Gastroesophageal sphincter (tissue), 4 donors: ENCODE data around the gene SPO11. TPM values are rescaled to one million over a fixed set of nuclear protein-coding genes. Genes with fewer than 3 reads are reported as not detected.

Experiments
- ATAC-seq: fragments of 150-250 bp; one replicate; pipeline ENCODE4 v1.9.1; 2016; ENCODE audit warnings: mild to moderate bottlenecking, moderate library complexity
- H3K27ac ChIP-seq, 4 donors: fragments of 200-600 bp; sonication (generic) in 3 of 4; 1 replicate in 3 of 4; 2 replicates in 1 of 4; pipeline ENCODE4 v1.5.1; 2016 to 2019
- H3K27me3 ChIP-seq: fragments of 200-600 bp; sonication (generic); one replicate; pipeline ENCODE4 v1.5.1; 2019
- H3K36me3 ChIP-seq, 2 donors: fragments of 200-600 bp; sonication (generic); one replicate each; pipeline ENCODE4 v1.5.1; 2019; ENCODE audit warnings: control low read depth in 1 of 2
- H3K4me1 ChIP-seq, 3 donors: fragments of 200-600 bp; sonication (generic); 1 replicate in 2 of 3; 2 replicates in 1 of 3; pipeline ENCODE4 v1.5.1; 2016 to 2019; ENCODE audit warnings: control low read depth in 2 of 3
- H3K4me3 ChIP-seq, 2 donors: fragments of 200-600 bp; sonication (generic); one replicate each; pipeline ENCODE4 v1.5.1; 2019; ENCODE audit warnings: mild to moderate bottlenecking in 1 of 2, moderate library complexity in 1 of 2
- H3K9me3 ChIP-seq, 3 donors: fragments of 200-600 bp; sonication (generic); one replicate each; pipeline ENCODE4 v1.5.1; 2017 to 2019; ENCODE audit warnings: control low read depth in 2 of 3
- EP300 ChIP-seq: sonication (generic); formaldehyde crosslinking; IDR thresholded peaks from one replicate; pipeline ENCODE4 v1.6.1; 2017; ENCODE audit warnings: antibody characterized with exemption, mild to moderate bottlenecking
- POLR2A ChIP-seq, 2 donors: fragments of 450-650 bp; IDR thresholded peaks; one replicate each; pipeline ENCODE4 v1.6.1; 2017; ENCODE audit warnings: antibody characterized with exemption in 2 of 2, mild to moderate bottlenecking in 2 of 2, moderate library complexity in 1 of 2
- POLR2AphosphoS5 ChIP-seq: sonication (generic); formaldehyde crosslinking; IDR thresholded peaks from one replicate; pipeline ENCODE4 v1.6.1; 2017; ENCODE audit warnings: antibody characterized with exemption
- WGBS, 2 donors: methylation state at CpG; one replicate each; pipeline ENCODE4 v1.1.5; 2018; ENCODE audit warnings: low coverage in 1 of 2; 5-methylcytosine and 5-hydroxymethylcytosine counted together
- total RNA-seq, 4 donors: library from RNA; depleted of rRNA; stranded (reverse); fragments of >200 nt; gene quantifications; one replicate each; pipeline ENCODE4 v1.1.0, GENCODE V29; 2016
- TF ChIP-seq, protein P1 (sequence below), 4 experiments: fragments of 200-600 bp in 2 of 4; fragments of 450-650 bp in 2 of 4; sonication (generic) in 1 of 4; IDR thresholded peaks; one replicate each; pipeline ENCODE4 v1.5.1; 2017 to 2019; ENCODE audit warnings: antibody characterized with exemption in 4 of 4, mild to moderate bottlenecking in 2 of 4, moderate library complexity in 2 of 4

The SPO11 gene
- total RNA-seq, 4 donors from 2014 or later: not detected

- 75 to 100% methylated on average over 1 to 2 of the region's 2 CpGs for WGBS, 2 donors
- H3K27me3 ChIP-seq: peaks cover 19% of the 10 kb centered on the region
- no peak overlapping the region for H3K4me3 ChIP-seq
- H3K27ac ChIP-seq: no peak overlapping the region
- H3K36me3 ChIP-seq: no peaks in the 10 kb centered on the region
- H3K9me3 ChIP-seq: no peaks in the 10 kb centered on the region
- no peaks in the 10 kb centered on the region for H3K4me1 ChIP-seq
- TF ChIP-seq, protein P1, sequence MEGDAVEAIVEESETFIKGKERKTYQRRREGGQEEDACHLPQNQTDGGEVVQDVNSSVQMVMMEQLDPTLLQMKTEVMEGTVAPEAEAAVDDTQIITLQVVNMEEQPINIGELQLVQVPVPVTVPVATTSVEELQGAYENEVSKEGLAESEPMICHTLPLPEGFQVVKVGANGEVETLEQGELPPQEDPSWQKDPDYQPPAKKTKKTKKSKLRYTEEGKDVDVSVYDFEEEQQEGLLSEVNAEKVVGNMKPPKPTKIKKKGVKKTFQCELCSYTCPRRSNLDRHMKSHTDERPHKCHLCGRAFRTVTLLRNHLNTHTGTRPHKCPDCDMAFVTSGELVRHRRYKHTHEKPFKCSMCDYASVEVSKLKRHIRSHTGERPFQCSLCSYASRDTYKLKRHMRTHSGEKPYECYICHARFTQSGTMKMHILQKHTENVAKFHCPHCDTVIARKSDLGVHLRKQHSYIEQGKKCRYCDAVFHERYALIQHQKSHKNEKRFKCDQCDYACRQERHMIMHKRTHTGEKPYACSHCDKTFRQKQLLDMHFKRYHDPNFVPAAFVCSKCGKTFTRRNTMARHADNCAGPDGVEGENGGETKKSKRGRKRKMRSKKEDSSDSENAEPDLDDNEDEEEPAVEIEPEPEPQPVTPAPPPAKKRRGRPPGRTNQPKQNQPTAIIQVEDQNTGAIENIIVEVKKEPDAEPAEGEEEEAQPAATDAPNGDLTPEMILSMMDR (IDR thresholded peaks at IDR 0.05): no peak
- no peak for TF ChIP-seq POLR2A (IDR thresholded peaks at IDR 0.05)
- no peak for TF ChIP-seq EP300
- TF ChIP-seq POLR2AphosphoS5: no peak
- ATAC-seq: no peak
These were observed 7.1 kb upstream of the SPO11 start for GRCh38 chr20:57322476-57322875.

GRCh38 chr20:57323034-57323433 is 6.6 kb upstream of the SPO11 start:
- peak overlapping the region in 1 of 4 donors; percentile 6 for H3K27ac ChIP-seq
- H3K9me3 ChIP-seq: no peaks in the 10 kb centered on the region
- no peak overlapping the region for H3K4me3 ChIP-seq
- TF ChIP-seq, protein P1 (IDR thresholded peaks at IDR 0.05): no peak
- TF ChIP-seq EP300 (no peak), POLR2AphosphoS5 (no peak), POLR2A (IDR thresholded peaks at IDR 0.05) (no peak)
- no peaks in the 10 kb centered on the region for H3K36me3 ChIP-seq
- H3K4me1 ChIP-seq: no peaks in the 10 kb centered on the region
- 23% methylated on average over 5 of the region's 6 CpGs; no CpG with 5 or more reads in 1 of the 2 donors for WGBS, 2 donors
- ATAC-seq: no peak
- H3K27me3 ChIP-seq: peaks cover 19% of the 10 kb centered on the region

GRCh38 chr20:57325632-57326356 is 3.8 kb upstream of the SPO11 start:
- 86 to 97% methylated on average over 5 to 11 of the region's 12 CpGs for WGBS, 2 donors
- Histone ChIP-seq H3K9me3 (no peaks in the 10 kb centered on the region), H3K27ac (no peak overlapping the region), H3K36me3 (no peaks in the 10 kb centered on the region), H3K4me3 (no peak overlapping the region), H3K4me1 (no peaks in the 10 kb centered on the region), H3K27me3 (peaks cover 22% of the 10 kb centered on the region)
- TF ChIP-seq POLR2A (IDR thresholded peaks at IDR 0.05) (no peak), POLR2AphosphoS5 (no peak), EP300 (no peak)
- TF ChIP-seq, protein P1 (IDR thresholded peaks at IDR 0.05): no peak
- ATAC-seq: no peak

DNA sequence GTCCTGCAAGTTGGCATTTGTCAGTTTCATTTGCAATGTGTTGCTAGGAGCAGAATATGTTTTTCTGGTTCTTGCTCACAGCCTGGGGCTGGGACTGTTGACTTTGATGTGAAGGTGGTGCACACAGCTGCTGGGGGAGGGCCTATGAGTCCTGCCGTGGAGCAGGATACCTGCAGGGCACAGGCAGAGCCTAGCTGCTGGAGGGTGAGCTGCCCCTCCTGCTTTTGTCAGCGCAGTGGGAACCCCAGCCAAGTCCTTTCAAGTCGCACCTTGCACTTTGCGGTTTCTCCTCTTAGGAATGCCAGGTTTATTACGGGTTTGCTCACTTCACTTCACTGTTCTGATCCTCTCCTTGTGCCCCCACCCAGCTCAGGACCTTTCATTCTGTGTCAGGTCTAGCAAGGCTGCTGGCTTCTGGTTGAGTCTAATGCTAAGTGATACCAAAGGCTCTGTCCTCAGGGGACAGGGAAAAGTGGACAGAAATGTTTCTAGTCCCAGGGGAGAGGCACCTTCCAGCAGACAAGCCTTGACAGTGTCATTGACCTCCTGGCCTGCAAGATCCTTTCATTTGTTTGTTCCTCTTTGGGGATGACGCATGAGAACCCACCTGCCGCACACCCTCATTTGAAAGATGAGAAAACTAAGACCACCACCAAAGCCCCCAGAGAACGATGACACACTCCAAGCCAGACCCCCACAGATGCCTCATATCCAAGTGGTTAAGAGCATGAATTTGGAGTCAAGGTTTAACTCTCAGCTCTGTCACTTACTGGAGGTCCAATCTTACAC is 2.7 kb upstream of the SPO11 start:
- no peaks in the 10 kb centered on the region for H3K9me3 ChIP-seq
- H3K4me3 ChIP-seq: no peak overlapping the region
- TF ChIP-seq EP300: no peak
- no peak for TF ChIP-seq POLR2A (IDR thresholded peaks at IDR 0.05)
- TF ChIP-seq, protein P1 (IDR thresholded peaks at IDR 0.05): no peak
- no peak for TF ChIP-seq POLR2AphosphoS5
- no peaks in the 10 kb centered on the region for H3K36me3 ChIP-seq
- WGBS, 2 donors: 33 to 75% methylated on average over 3 to 5 of the region's 8 CpGs
- peaks cover 24% of the 10 kb centered on the region for H3K27me3 ChIP-seq
- H3K27ac ChIP-seq: no peak overlapping the region
- ATAC-seq: no peak
- H3K4me1 ChIP-seq: peaks cover 0 to 8% (median 0%) of the 10 kb centered on the region in 3 donors

GRCh38 chr20:57327820-57328219 is 1.8 kb upstream of the SPO11 start:
- Histone ChIP-seq H3K36me3 (no peaks in the 10 kb centered on the region), H3K9me3 (no peaks in the 10 kb centered on the region), H3K4me1 (peaks cover 0 to 13% (median 0%) of the 10 kb centered on the region in 3 donors), H3K27me3 (peaks cover 23% of the 10 kb centered on the region), H3K4me3 (no peak overlapping the region), H3K27ac (no peak overlapping the region)
- WGBS, 2 donors: 38 to 59% methylated on average over 2 to 4 of the region's 6 CpGs
- no peak for ATAC-seq
- TF ChIP-seq POLR2A (IDR thresholded peaks at IDR 0.05): no peak
- TF ChIP-seq, protein P1 (IDR thresholded peaks at IDR 0.05): no peak
- TF ChIP-seq EP300: no peak
- no peak for TF ChIP-seq POLR2AphosphoS5
